HG03378 (cell line): ENCODE data around the gene CD4.
"Not testable (repeated sequence)": the region's sequence is repeated elsewhere in the genome, so short reads cannot be mapped to it uniquely, and the experiment has no call there.

Experiments
- ATAC-seq: cut with Tn5 transposase; IDR thresholded peaks from one replicate; pipeline ENCODE4 v1.9.1; 2021; ENCODE audit warnings: mild to moderate bottlenecking, moderate library complexity; ENCODE audit not compliant: unreplicated experiment

The CD4 gene

GRCh38 chr12:6843118-6843902, 54.0 kb downstream of the CD4 start:
- ATAC-seq: no peak

- ATAC-seq: no peak
Measured at GRCh38 chr12:6845395-6845794, 56.1 kb downstream of the CD4 start.

DNA sequence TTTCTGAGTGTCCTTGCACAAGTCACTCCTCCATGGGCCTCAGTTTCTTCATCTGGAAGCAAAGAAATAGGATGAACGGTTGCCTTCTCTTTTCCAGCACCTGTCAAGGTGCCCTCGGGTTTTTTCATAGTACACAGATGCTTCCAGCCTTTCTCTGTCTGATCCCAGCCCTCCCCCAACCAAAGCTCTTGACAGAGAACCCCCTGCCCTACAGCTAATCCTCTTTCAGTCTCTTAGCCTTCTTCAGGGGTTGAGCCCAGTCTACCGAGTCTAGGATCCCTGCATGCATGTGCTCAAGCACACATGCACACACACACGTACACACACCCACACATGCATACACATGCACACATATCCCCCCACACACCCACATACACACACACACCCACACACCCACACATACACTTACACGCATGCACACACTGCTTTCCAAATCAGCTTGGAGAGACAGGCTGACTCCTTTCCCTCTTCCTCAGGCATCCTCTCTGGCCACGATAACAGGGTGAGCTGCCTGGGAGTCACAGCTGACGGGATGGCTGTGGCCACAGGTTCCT, 57.1 kb downstream of the CD4 start:
- ATAC-seq: no peak

DNA sequence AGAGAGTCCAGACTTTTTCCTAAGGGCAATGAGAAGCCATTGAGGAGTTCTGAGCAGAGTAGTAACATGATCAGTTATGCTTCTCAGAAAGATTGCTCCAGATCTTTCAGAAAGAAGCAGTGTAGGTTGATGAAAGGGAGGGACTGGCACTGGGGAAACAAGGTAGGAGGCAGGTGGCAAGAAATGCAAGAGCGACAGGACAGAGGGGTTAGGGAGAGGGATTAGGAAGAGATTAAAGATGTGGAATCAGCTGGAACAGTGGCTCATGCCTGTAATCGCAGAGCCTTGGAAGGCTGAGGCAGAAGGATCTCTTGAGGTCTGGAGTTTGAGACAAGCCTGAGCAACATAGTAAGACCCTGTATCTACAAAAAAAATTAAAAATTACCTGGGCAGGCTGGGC, 58.3 kb downstream of the CD4 start:
- ATAC-seq: no peak

GRCh38 chr12:6849427-6849826, 60.1 kb downstream of the CD4 start:
- ATAC-seq: no peak

- ATAC-seq: no peak
Measured at GRCh38 chr12:6849976-6850560, 60.7 kb downstream of the CD4 start.

GRCh38 chr12:6850796-6851152, 61.4 kb downstream of the CD4 start:
- no peak for ATAC-seq

GRCh38 chr12:6851153-6851920, 62.0 kb downstream of the CD4 start, which contains the start of gene CDCA3:
Gene CDCA3, minus strand, starts transcription at chr12:6851286. Its CDS starts 334 bp downstream, at chr12:6850952.
- peak; percentile 58 for ATAC-seq

GRCh38 chr12:6851921-6852650, 62.8 kb downstream of the CD4 start, which contains the start of gene USP5:
Gene USP5, plus strand, starts transcription at chr12:6852150. Its CDS starts 30 bp downstream, at chr12:6852180.
- peak; percentile 79 for ATAC-seq

DNA sequence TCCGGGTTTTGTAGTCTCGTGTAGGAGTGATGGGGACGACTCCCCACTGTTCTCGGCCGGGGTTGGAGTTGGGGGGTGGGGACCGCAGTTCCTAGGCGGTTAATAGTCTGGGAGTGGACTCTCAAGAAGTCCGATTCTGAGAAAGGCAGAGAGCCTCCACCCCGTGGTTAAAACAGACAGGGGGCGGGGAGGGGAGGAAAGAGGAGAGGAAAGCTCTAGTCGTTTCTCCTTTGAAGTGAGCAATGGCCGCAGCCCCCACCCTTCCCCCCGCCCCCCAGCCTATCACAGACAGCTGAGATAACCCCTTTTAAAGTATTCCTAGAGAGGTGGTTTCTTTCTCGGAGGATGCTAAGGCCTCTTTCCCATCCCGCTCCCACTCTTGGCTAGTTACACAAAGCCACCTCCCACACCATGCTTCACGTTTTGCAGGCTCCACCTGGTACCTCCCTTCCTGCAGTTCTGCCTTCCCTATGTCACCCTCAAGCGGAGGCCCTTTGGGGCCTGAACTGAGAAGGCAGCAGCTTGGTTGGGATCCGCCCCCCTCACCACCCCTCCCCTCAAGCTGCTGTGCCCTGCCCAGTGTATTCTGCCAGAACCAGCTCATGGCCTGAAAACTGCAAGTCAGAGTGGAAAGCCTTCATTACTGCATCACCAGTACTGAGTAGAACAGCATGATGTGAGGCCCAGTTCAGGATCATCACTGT, 63.5 kb downstream of the CD4 start:
- no peak for ATAC-seq

DNA sequence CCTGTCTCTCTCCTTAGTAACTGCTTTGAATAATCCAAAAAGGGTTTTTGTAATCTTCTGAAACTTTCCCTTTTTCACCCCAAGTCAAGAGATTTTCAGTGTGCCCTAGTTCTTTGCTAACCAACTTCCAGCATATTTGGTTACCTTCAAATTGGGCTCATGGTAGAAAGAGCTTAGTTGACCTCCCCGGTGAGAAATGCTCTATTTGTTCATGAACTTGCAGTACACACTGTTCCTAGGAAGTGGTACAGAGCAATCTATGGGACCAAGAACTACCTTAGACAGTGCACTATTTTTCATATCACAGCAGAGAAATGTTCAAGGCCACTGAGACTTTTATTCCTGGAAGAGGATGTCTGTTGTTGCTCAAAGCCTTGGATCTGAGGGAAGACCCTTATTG, 64.3 kb downstream of the CD4 start:
- no peak for ATAC-seq

- no peak for ATAC-seq
Measured at GRCh38 chr12:6854036-6854435, 64.7 kb downstream of the CD4 start.

- ATAC-seq: no peak
Measured at GRCh38 chr12:6855322-6855721, 66.0 kb downstream of the CD4 start.

DNA sequence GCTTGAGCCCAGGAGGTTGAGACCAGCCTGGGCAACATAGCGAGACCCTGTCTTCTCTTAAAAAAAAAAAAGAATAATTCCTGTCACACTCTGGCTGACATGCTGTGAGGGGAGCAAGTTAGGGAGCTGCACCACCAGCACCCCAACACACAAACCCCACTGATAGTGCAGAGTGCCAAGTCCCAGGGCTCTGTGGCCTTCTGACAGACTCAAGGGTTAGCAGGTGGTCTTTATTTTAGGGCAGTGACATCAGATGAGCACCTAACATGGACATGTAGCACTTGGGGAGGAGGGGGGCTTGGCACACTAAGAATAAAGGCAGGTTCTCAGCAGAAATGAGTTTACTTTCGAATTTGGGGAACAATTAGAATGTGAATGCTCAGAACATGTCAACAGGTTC, 69.5 kb downstream of the CD4 start:
- no peak for ATAC-seq

- ATAC-seq: no peak
Measured at GRCh38 chr12:6860116-6860515, 70.8 kb downstream of the CD4 start.

GRCh38 chr12:6860942-6861341, 71.6 kb downstream of the CD4 start:
- no peak for ATAC-seq

DNA sequence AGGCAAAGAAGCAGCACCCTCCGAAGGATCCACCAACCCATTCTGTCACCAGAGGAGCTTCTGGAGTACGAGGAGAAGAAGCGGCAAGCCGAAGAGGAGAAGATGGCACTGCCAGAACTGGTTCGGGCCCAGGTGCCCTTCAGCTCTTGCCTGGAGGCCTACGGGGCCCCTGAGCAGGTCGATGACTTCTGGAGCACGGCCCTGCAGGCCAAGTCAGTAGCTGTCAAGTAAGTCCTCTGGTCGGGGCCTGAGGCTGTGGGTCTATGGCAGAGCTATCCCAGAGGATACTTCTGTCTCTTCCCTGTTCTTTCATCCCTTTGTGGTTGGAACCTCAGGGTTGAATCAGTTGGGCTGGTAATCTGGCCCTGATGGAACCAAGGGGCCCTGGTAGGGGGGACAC, 72.1 kb downstream of the CD4 start:
- no peak for ATAC-seq

GRCh38 chr12:6863033-6863432, 73.7 kb downstream of the CD4 start:
- no peak for ATAC-seq

- no peak for ATAC-seq
Measured at GRCh38 chr12:6863586-6864321, 74.4 kb downstream of the CD4 start.

GRCh38 chr12:6865307-6865706, 76.0 kb downstream of the CD4 start:
- not testable (repeated sequence) for ATAC-seq
